Sigmoid colon (tissue), 7 donors: ENCODE measurements around the gene PRDM16. TPM values are rescaled to one million over a fixed set of nuclear protein-coding genes. Genes with fewer than 3 reads are reported as not detected.

Experiments
- DNase-seq: peaks from one replicate; pipeline ENCODE4 v3.0.0-alpha.2; 2019
- H3K27ac ChIP-seq, 4 donors: fragments of 200-600 bp; sonication (generic); one replicate each; pipeline ENCODE4 v1.5.1; 2016 to 2019; ENCODE audit warnings: mild to moderate bottlenecking in 1 of 4
- H3K27me3 ChIP-seq, 3 donors: fragments of 200-600 bp; sonication (generic); one replicate each; pipeline ENCODE4 v1.5.1; 2019; ENCODE audit warnings: mild to moderate bottlenecking in 1 of 3
- H3K36me3 ChIP-seq, 4 donors: fragments of 200-600 bp; sonication (generic); one replicate each; pipeline ENCODE4 v1.5.1; 2016 to 2019
- H3K4me1 ChIP-seq, 4 donors: fragments of 200-600 bp; sonication (generic); one replicate each; pipeline ENCODE4 v1.5.1; 2017 to 2019
- H3K4me3 ChIP-seq, 4 donors: fragments of 200-600 bp; sonication (generic); one replicate each; pipeline ENCODE4 v1.5.1; 2017 to 2019; ENCODE audit warnings: mild to moderate bottlenecking in 2 of 4, moderate library complexity in 1 of 4
- H3K9me3 ChIP-seq, 4 donors: fragments of 200-600 bp in 3 of 4; sonication (generic) in 3 of 4; one replicate each; pipeline versions ENCODE4 v1.5.1 to v1.6.1; 2013 to 2019
- CTCF ChIP-seq, 4 experiments: fragments of 450-650 bp in 3 of 4; fragments of 200-600 bp in 1 of 4; IDR thresholded peaks; one replicate each; pipeline ENCODE4 v1.5.1; 2016 to 2019; ENCODE audit warnings: antibody characterized with exemption in 4 of 4, mild to moderate bottlenecking in 3 of 4, moderate library complexity in 2 of 4
- EP300 ChIP-seq, 4 donors: sonication (generic); formaldehyde crosslinking; IDR thresholded peaks; one replicate each; pipeline ENCODE4 v1.6.1; 2017; ENCODE audit warnings: antibody characterized with exemption in 4 of 4
- POLR2A ChIP-seq, 2 donors: fragments of 450-650 bp; IDR thresholded peaks; one replicate each; pipeline ENCODE4 v1.6.1; 2016; ENCODE audit warnings: antibody characterized with exemption in 2 of 2, mild to moderate bottlenecking in 2 of 2, moderate library complexity in 2 of 2
- POLR2AphosphoS5 ChIP-seq, 4 donors: sonication (generic); formaldehyde crosslinking; IDR thresholded peaks; one replicate each; pipeline ENCODE4 v1.6.1; 2017; ENCODE audit warnings: antibody characterized with exemption in 4 of 4
- WGBS, 2 donors: extraction: QIAGEN DNeasy Blood & Tissue Kit; methylation state at CpG; one replicate each; pipeline ENCODE4 v1.1.7; 2013; 5-methylcytosine and 5-hydroxymethylcytosine counted together
- intact Hi-C: fragments of 100-400 bp; cut with DNase I; formaldehyde crosslinking; loops from one replicate; pipeline ENCODE4 v1.15.1; 2023
- polyA plus RNA-seq, 3 donors: library from polyadenylated mRNA; stranded (reverse); fragments of 200-250 nt; gene quantifications; one replicate each; pipeline ENCODE4 v1.2.3, GENCODE V29; 2013
- total RNA-seq, 4 donors: library from RNA; depleted of rRNA; stranded (reverse); fragments of >200 nt; gene quantifications; one replicate each; pipeline ENCODE4 v1.1.0, GENCODE V29; 2016
- donor health status: healthy with polysubstance abuse.
- donor health status: Bipolar disorder and iron deficiency.
- donor health status: healthy.

The PRDM16 gene
- total and polyA plus RNA-seq, 7 donors = under 0.01 to 1.7 (median 0.49) TPM

- TF ChIP-seq POLR2A (IDR thresholded peaks at IDR 0.05) = no peak
- Histone ChIP-seq H3K9me3 (no peaks in the 10 kb centered on the region), H3K4me3 (no peak overlapping the region), H3K27me3 (peaks cover 7 to 20% (median 15%) of the 10 kb centered on the region in 3 donors), H3K36me3 (no peaks in the 10 kb centered on the region), H3K4me1 (peaks cover 0 to 28% (median 22%) of the 10 kb centered on the region in 4 donors), H3K27ac (no peak overlapping the region)
- 41 to 62% methylated on average over 25 of the region's 25 CpGs for WGBS, 2 donors
- no peak for DNase-seq
- intact Hi-C loops = loop anchor here (5.0 kb wide), 1 partner anchor 310 kb away; no protein-coding TSS in a partner anchor
Observed at GRCh38 chr1:3321559-3322449, 252.8 kb downstream of the PRDM16 start.

DNA sequence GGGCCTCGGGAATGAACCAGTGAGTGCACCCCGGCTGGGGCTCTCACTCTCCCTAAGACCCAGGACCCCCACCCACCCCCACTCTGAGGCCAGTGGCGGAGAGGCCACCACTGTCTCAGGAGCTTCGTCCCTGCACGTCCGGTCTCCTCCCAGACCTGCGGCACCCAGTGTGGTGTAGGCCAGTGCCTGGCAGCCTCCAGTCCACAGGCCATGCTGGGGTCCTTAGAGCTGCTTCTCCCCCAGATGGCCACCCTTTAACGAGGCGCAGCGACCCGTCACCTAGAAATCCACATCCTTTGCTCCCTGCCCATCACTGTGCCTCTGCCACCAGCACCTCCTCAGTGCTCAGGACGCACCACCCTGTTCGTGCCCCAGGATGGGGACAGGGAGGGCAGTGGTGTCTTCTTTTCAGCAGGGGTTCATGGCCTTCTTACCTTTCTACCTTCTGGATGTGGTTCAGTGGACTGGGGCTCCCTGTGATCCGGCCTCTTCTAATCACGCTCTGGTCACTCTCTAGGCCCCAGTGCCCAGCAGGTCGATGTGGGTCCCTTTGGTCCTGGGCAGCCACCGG, 253.5 kb downstream of the PRDM16 start:
- H3K27ac ChIP-seq = peak overlapping the region in 1 of 4 donors; percentile 8

GRCh38 chr1:3323021-3323795, 254.2 kb downstream of the PRDM16 start:
- DNase-seq = no peak
- intact Hi-C loops = loop anchor here (5.0 kb wide), 1 partner anchor 311 kb away; no protein-coding TSS in a partner anchor
- peak overlapping the region in 2 of 4 donors; percentile 8 to 10 for H3K27ac ChIP-seq
- peak overlapping the region in 1 of 4 donors; percentile 24 for H3K4me3 ChIP-seq
- H3K9me3 ChIP-seq = no peaks in the 10 kb centered on the region
- WGBS, 2 donors = 10 to 41% methylated on average over 40 of the region's 40 CpGs
- H3K4me1 ChIP-seq = peaks cover 0 to 28% (median 22%) of the 10 kb centered on the region in 4 donors
- H3K36me3 ChIP-seq = no peaks in the 10 kb centered on the region
- peaks cover 7 to 20% (median 15%) of the 10 kb centered on the region in 3 donors for H3K27me3 ChIP-seq
- TF ChIP-seq CTCF (IDR thresholded peaks at IDR 0.05) (no peak), POLR2A (IDR thresholded peaks at IDR 0.05) (no peak), EP300 (IDR thresholded peaks at IDR 0.05) (no peak), POLR2AphosphoS5 (IDR thresholded peaks at IDR 0.05) (no peak)

More for the DNA sequence above, 253.5 kb downstream of the PRDM16 start:
- H3K4me1 ChIP-seq = peaks cover 0 to 28% (median 22%) of the 10 kb centered on the region in 4 donors
- no peak for TF ChIP-seq POLR2A (IDR thresholded peaks at IDR 0.05)
- TF ChIP-seq CTCF (IDR thresholded peaks at IDR 0.05) = no peak
- TF ChIP-seq EP300 (IDR thresholded peaks at IDR 0.05) = no peak
- no peak for TF ChIP-seq POLR2AphosphoS5 (IDR thresholded peaks at IDR 0.05)
- H3K36me3 ChIP-seq = no peaks in the 10 kb centered on the region
- 23 to 67% methylated on average over 17 of the region's 17 CpGs for WGBS, 2 donors
- H3K9me3 ChIP-seq = no peaks in the 10 kb centered on the region
- intact Hi-C loops = loop anchor here (5.0 kb wide), 1 partner anchor 310 kb away; no protein-coding TSS in a partner anchor
- no peak overlapping the region for H3K4me3 ChIP-seq
- no peak for DNase-seq
- peaks cover 7 to 20% (median 15%) of the 10 kb centered on the region in 3 donors for H3K27me3 ChIP-seq

- WGBS, 2 donors = 60 to 79% methylated on average over 26 of the region's 26 CpGs
- H3K9me3 ChIP-seq = no peaks in the 10 kb centered on the region
- DNase-seq = no peak
- peaks cover 0 to 28% (median 22%) of the 10 kb centered on the region in 4 donors for H3K4me1 ChIP-seq
- TF ChIP-seq EP300 (IDR thresholded peaks at IDR 0.05) = no peak
- no peak for TF ChIP-seq POLR2A (IDR thresholded peaks at IDR 0.05)
- no peak for TF ChIP-seq POLR2AphosphoS5 (IDR thresholded peaks at IDR 0.05)
- no peak for TF ChIP-seq CTCF (IDR thresholded peaks at IDR 0.05)
- H3K36me3 ChIP-seq = no peaks in the 10 kb centered on the region
- peak overlapping the region in 1 of 4 donors; percentile 10 for H3K27ac ChIP-seq
- intact Hi-C loops = loop anchor here (5.0 kb wide), 1 partner anchor 312 kb away; no protein-coding TSS in a partner anchor
- H3K27me3 ChIP-seq = peaks cover 7 to 20% (median 15%) of the 10 kb centered on the region in 3 donors
- no peak overlapping the region for H3K4me3 ChIP-seq
Observed at GRCh38 chr1:3323796-3324703, 255.0 kb downstream of the PRDM16 start.
